ENCODE data around the gene AGO4. TPM values are rescaled to one million over a fixed set of nuclear protein-coding genes. Genes with fewer than 3 reads are reported as not detected.
"Not testable (repeated sequence)": the region's sequence is repeated elsewhere in the genome, so short reads cannot be mapped to it uniquely, and the experiment has no call there.

Gene AGO4
- total RNA-seq, 4 donors from 2014 or later = 25.0 to 45.5 (median 31.1) TPM

DNA sequence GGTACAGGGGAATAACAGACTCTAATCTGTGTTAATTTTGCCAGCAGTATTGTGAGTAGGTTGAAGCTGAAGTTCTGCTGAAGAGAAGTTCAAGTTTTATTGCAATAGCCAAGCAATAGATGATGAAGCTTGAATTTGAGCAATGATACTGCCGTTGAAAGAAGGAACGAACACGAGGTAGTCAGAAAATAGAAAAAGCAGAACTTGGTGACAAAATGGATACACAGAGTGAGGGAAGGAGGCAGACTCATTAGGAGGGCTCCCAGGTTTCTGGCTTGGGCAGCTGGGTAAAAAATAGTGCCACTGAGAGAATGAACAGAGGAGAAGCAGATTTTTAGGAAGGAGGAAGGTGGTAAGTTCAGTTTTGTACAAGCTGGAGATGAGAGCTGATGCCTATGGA is 52.9 kb downstream of the AGO4 start:
- no peak for ATAC-seq
- H3K27ac ChIP-seq = no peak overlapping the region
- no peaks in the 10 kb centered on the region for H3K27me3 ChIP-seq
- peaks cover 0 to 14% (median 0%) of the 10 kb centered on the region in 3 donors for H3K4me1 ChIP-seq
- WGBS, 2 donors (ENCODE audit: low coverage in 1 of 2) = 66% methylated on average over 3 of the region's 3 CpGs; no CpG with 5 or more reads in 1 of the 2 donors
- no peak overlapping the region for H3K4me3 ChIP-seq
- H3K36me3 ChIP-seq = peaks cover 0 to 14% of the 10 kb centered on the region in 2 donors
- TF ChIP-seq POLR2AphosphoS5 (IDR thresholded peaks at IDR 0.05) (no peak), POLR2A (IDR thresholded peaks at IDR 0.05) (no peak)
- no peaks in the 10 kb centered on the region for H3K9me3 ChIP-seq

DNA sequence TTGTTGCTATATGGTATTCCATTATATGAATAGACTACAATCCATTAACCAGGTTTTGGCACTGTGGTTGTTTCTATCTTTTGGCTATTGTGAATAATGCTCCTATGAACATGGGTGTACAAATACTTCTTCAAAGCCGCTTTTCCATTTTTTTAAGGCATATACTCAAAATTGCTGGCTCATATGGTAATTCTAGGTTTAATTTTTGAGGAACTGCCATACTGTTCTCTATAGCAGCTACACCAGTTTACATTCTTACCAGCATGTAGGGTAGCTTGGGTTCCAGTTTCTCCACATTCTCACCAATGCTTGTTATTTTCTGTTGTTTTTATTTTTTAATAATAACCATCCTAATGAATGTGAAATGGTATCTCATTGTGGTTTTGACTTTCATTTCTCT is 55.3 kb downstream of the AGO4 start:
- H3K4me3 ChIP-seq = no peak overlapping the region
- H3K27ac ChIP-seq = no peak overlapping the region
- peaks cover 0 to 14% (median 0%) of the 10 kb centered on the region in 3 donors for H3K4me1 ChIP-seq
- peaks cover 0 to 5% of the 10 kb centered on the region in 2 donors for H3K36me3 ChIP-seq
- no peak for ATAC-seq
- WGBS, 2 donors (ENCODE audit: low coverage in 1 of 2) = 86 to 100% methylated on average over 1 of the region's 1 CpG
- TF ChIP-seq, protein P1, sequence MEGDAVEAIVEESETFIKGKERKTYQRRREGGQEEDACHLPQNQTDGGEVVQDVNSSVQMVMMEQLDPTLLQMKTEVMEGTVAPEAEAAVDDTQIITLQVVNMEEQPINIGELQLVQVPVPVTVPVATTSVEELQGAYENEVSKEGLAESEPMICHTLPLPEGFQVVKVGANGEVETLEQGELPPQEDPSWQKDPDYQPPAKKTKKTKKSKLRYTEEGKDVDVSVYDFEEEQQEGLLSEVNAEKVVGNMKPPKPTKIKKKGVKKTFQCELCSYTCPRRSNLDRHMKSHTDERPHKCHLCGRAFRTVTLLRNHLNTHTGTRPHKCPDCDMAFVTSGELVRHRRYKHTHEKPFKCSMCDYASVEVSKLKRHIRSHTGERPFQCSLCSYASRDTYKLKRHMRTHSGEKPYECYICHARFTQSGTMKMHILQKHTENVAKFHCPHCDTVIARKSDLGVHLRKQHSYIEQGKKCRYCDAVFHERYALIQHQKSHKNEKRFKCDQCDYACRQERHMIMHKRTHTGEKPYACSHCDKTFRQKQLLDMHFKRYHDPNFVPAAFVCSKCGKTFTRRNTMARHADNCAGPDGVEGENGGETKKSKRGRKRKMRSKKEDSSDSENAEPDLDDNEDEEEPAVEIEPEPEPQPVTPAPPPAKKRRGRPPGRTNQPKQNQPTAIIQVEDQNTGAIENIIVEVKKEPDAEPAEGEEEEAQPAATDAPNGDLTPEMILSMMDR (IDR thresholded peaks at IDR 0.05) = no peak
- no peak for TF ChIP-seq POLR2AphosphoS5 (IDR thresholded peaks at IDR 0.05)
- no peak for TF ChIP-seq EP300 (IDR thresholded peaks at IDR 0.05)
- no peak for TF ChIP-seq POLR2A (IDR thresholded peaks at IDR 0.05)
- H3K9me3 ChIP-seq = no peaks in the 10 kb centered on the region
- H3K27me3 ChIP-seq = no peaks in the 10 kb centered on the region

DNA sequence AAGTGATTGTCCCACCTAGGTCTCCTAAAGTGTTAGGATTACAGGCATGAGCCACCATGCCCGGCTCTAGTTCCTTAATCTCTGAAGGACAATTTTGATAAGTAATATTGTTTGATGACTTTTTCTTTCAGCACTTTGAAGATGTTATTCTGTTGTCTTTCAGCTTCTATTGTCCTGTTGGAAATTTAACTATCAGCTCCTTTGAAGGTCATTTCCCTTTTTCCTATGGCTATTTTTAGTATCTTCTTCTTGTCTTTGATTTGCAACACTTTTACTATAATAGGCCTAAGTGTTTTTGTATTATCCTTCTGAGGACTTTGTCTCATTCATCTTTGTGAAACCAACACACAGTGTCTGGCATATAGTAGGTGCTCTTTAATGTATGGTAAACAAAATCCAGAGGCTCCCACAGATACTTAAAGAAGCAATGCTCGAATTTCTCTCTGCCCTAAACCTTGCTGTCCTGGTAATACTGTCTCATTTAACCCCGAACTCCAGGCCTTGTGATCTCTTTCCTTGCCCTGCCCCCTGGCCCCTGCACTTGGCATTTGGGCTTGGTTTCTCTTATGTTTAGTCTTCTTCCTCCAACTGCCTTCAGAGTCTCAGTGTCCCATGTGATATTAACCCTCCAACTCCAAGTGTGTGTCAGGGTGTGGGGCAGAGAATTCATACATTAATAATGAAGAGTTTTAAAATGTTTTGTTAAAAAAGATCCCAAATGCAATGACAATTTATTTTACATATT is 56.2 kb downstream of the AGO4 start:
- ATAC-seq = no peak
- TF ChIP-seq POLR2A (IDR thresholded peaks at IDR 0.05) (no peak), POLR2AphosphoS5 (IDR thresholded peaks at IDR 0.05) (no peak)
- no peak overlapping the region for H3K27ac ChIP-seq
- no peaks in the 10 kb centered on the region for H3K9me3 ChIP-seq
- no peak overlapping the region for H3K4me3 ChIP-seq
- H3K36me3 ChIP-seq = peaks cover 0 to 5% of the 10 kb centered on the region in 2 donors
- peaks cover 0 to 14% (median 0%) of the 10 kb centered on the region in 3 donors for H3K4me1 ChIP-seq
- WGBS, 2 donors (ENCODE audit: low coverage in 1 of 2) = 34 to 47% methylated on average over 3 of the region's 3 CpGs
- H3K27me3 ChIP-seq = no peaks in the 10 kb centered on the region

DNA sequence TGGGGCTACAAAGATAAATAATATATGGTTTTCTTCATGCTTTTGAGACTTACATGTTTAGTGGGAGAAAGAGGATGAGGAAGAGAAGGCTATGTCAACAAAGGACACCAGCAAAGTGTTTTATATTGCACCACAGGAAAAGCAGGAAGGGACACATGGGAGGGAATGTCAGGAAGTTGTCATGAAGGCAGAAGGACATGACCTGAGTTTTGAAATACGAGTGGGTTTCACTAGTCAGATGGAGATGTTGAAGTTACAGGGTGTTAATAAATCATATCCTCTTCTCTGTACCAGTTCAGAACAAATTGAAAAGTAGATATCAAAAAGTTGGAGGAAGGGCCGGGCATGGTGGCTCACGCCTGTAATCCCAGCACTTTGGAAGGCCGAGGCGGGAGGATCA is 57.0 kb downstream of the AGO4 start:
- TF ChIP-seq POLR2A (IDR thresholded peaks at IDR 0.05) (no peak), POLR2AphosphoS5 (IDR thresholded peaks at IDR 0.05) (no peak), EP300 (IDR thresholded peaks at IDR 0.05) (no peak)
- TF ChIP-seq, protein P1 (IDR thresholded peaks at IDR 0.05) = no peak
- H3K27me3 ChIP-seq = no peaks in the 10 kb centered on the region
- H3K4me3 ChIP-seq = no peak overlapping the region
- no peaks in the 10 kb centered on the region for H3K36me3 ChIP-seq
- H3K4me1 ChIP-seq = peaks cover 0 to 14% (median 0%) of the 10 kb centered on the region in 3 donors
- WGBS, 2 donors (ENCODE audit: low coverage in 1 of 2) = 80% methylated on average over 5 of the region's 5 CpGs
- no peaks in the 10 kb centered on the region for H3K9me3 ChIP-seq
- ATAC-seq = no peak
- no peak overlapping the region for H3K27ac ChIP-seq

DNA sequence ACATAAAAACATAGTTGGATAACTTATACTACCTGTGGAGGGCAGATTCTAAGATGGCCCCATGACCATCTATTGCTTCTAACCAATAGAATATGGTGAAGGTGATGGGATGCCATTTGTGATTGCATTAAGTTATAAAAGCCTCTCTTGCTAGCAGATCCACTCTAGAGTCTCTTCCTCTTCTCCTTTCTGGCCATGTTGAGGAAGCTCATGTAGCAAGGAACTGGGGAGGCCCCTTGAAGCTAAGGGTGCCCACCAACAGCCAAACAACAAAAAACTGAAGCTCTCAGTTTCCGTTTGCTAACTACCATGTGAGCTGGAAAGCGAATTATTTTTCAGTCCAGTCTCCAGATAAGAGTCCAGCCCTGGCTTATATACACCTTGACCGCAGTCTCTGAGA is 59.2 kb downstream of the AGO4 start:
- TF ChIP-seq POLR2AphosphoS5 (IDR thresholded peaks at IDR 0.05) (no peak), POLR2A (IDR thresholded peaks at IDR 0.05) (no peak), EP300 (IDR thresholded peaks at IDR 0.05) (no peak)
- TF ChIP-seq, protein P1 (IDR thresholded peaks at IDR 0.05) = no peak
- no peak overlapping the region for H3K4me3 ChIP-seq
- no peak for ATAC-seq
- no peaks in the 10 kb centered on the region for H3K9me3 ChIP-seq
- no peaks in the 10 kb centered on the region for H3K27me3 ChIP-seq
- WGBS, 2 donors (ENCODE audit: low coverage in 1 of 2) = 65 to 81% methylated on average over 3 of the region's 3 CpGs
- peaks cover 0 to 14% (median 0%) of the 10 kb centered on the region in 3 donors for H3K4me1 ChIP-seq
- H3K27ac ChIP-seq = no peak overlapping the region
- no peaks in the 10 kb centered on the region for H3K36me3 ChIP-seq

DNA sequence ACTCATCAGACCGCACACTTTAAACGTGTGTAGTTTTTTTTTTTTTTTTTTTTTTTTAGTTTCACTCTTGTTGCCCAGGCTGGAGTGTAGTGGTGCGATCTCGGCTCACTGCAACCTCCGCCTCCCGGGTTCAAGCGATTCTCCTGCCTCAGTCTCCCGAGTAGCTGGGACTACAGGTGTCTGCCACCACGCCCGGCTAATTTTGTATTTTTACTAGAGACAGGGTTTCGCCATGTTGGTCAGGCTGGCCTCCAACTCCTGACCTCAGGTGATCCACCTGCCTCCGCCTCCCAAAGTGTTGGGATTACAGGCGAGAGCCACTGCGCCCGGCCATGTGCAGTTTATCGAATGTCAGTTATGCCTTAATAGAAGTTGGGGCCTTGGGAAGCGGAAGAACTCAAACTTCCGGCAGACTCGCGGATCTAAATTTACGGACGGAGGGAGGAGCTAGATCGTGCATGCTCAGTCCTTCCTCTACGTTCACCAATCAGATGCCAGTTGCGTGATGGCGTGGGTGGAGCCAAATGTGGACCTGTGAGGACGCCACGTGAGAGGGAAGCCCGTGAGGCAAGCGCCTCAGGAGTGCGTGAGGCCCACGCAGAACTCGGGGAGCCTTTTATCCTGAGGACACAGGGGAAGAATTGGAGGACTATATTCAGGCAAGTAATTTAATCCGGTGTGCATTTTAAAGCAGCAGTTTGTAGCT is 61.6 kb downstream of the AGO4 start:
- not testable (repeated sequence) for H3K27me3 ChIP-seq, H3K4me1 ChIP-seq, H3K36me3 ChIP-seq, H3K27ac ChIP-seq, ATAC-seq, H3K4me3 ChIP-seq, H3K9me3 ChIP-seq
- 87 to 93% methylated on average over 23 to 28 of the region's 34 CpGs for WGBS, 2 donors (ENCODE audit: low coverage in 1 of 2)

Data from gastroesophageal sphincter (tissue), 4 donors.